HepG2 (cell line): ENCODE results near the gene MAP1B. TPM values are rescaled to one million over a fixed set of nuclear protein-coding genes. Genes with fewer than 3 reads are reported as not detected.
A peak's percentile ranks its signal among the peaks of the same experiment; 100 is the strongest.

Experiments used
- ATAC-seq: fragments of 200-7000 bp; cut with Tn5 transposase; 3 replicates; pipeline ENCODE4 v1.9.1; 2020; ENCODE audit warnings: mild to moderate bottlenecking, moderate library complexity
- BruUV-seq: library from RNA; stranded (reverse); fragments of 400-500 nt; replicated peaks from 2 replicates; lab custom pipeline; 2021; lab: Mats Ljungman, UMichigan
- CTCF ChIA-PET: fragments of 300-600 bp; formaldehyde crosslinking; extraction: SDS; loops from one replicate; lab custom pipeline; 2021; ENCODE audit warnings: low total read pairs, inconsistent platforms, low intra/inter-chr PET ratio; lab: Yijun Ruan, JAX
- POLR2A ChIA-PET: fragments of 350-600 bp; sonication (Branson Sonifier 250); formaldehyde crosslinking; loops from one replicate; lab custom pipeline; 2020; ENCODE audit warnings: antibody characterized with exemption, inconsistent platforms; lab: Yijun Ruan, JAX
- DNase-seq: peaks from one replicate; pipeline ENCODE4 v3.0.0-alpha.2; 2015; ENCODE audit warnings: low spot score
- FAIRE-seq: peaks from 3 replicates; lab custom pipeline; 2011; peaks lifted over from hg19 to GRCh38; lab: Jason Lieb, UNC
- H2AFZ ChIP-seq: one replicate; pipeline ENCODE4 v1.6.1; 2011; ENCODE audit warnings: low read length, inconsistent platforms
- H3K27ac ChIP-seq: fragments of 300-600 bp; 3 replicates; pipeline ENCODE4 v1.8.0; 2011; ENCODE audit warnings: mixed run types, mild to moderate bottlenecking, mixed read lengths, low read length, inconsistent platforms; ENCODE audit not compliant: insufficient read depth; ENCODE audit errors: extremely low read length
- H3K27me3 ChIP-seq, 2 experiments: fragments of 200-600 bp in 1 of 2; 2 replicates in 1 of 2; 3 replicates in 1 of 2; pipeline versions ENCODE4 v1.6.0 to v1.8.0; 2011; ENCODE audit warnings: low read length in 2 of 2, mild to moderate bottlenecking in 2 of 2, moderate library complexity in 2 of 2, inconsistent platforms in 1 of 2; ENCODE audit not compliant: insufficient read depth in 2 of 2, control insufficient read depth in 1 of 2
- H3K36me3 ChIP-seq, 2 experiments: fragments of 200-600 bp in 1 of 2; replicated peaks in 1 of 2; 2 replicates in 1 of 2; 3 replicates in 1 of 2; pipeline versions ENCODE4 v1.5.1 to v1.8.0; 2011; ENCODE audit warnings: low read length in 2 of 2, inconsistent platforms in 1 of 2; ENCODE audit not compliant: insufficient read depth in 2 of 2, control insufficient read depth in 1 of 2
- H3K4me1 ChIP-seq: 2 replicates; pipeline ENCODE4 v1.5.1; 2012; ENCODE audit warnings: low read length, inconsistent platforms; ENCODE audit not compliant: insufficient read depth
- H3K4me2 ChIP-seq: 2 replicates; pipeline ENCODE4 v1.6.0; 2011; ENCODE audit warnings: low read depth, low read length, inconsistent platforms
- H3K4me3 ChIP-seq, 3 experiments: fragments of 200-600 bp in 1 of 3; sonication (generic), shearing (Covaris generic) in 1 of 3; replicated peaks in 1 of 3; 2 replicates each; pipeline ENCODE4 v1.5.1; 2011 to 2016; ENCODE audit warnings: low read length in 3 of 3, inconsistent platforms in 2 of 3, low read depth in 2 of 3, mild to moderate bottlenecking in 2 of 3, control low read depth in 1 of 3, mixed read lengths in 1 of 3; ENCODE audit not compliant: insufficient read depth in 1 of 3
- H3K79me2 ChIP-seq: one replicate; pipeline ENCODE4 v1.6.1; 2011; ENCODE audit warnings: low read length, inconsistent platforms; ENCODE audit not compliant: insufficient read depth
- H3K9ac ChIP-seq: 2 replicates; pipeline ENCODE4 v1.6.0; 2011; ENCODE audit warnings: mild to moderate bottlenecking, low read depth, low read length, inconsistent platforms; ENCODE audit not compliant: insufficient read depth
- H3K9me3 ChIP-seq: 2 replicates; pipeline ENCODE4 v1.5.1; 2012; ENCODE audit warnings: mild to moderate bottlenecking, low read length
- H4K20me1 ChIP-seq: 2 replicates; pipeline ENCODE4 v1.6.0; 2011; ENCODE audit warnings: inconsistent platforms, mild to moderate bottlenecking, low read length, moderate library complexity; ENCODE audit not compliant: insufficient read depth
- MTA3 ChIP-seq: sonication (generic); formaldehyde crosslinking; IDR thresholded peaks from 2 replicates; pipeline ENCODE4 v1.4.0; 2020; ENCODE audit warnings: missing genetic modification reagents
- NFE2L2 ChIP-seq: fragments of 150-350 bp; IDR thresholded peaks from 2 replicates; pipeline ENCODE4 v1.6.1; 2014; ENCODE audit warnings: low read length
- NR2C2 ChIP-seq: sonication (generic); formaldehyde crosslinking; IDR thresholded peaks from 2 replicates; pipeline ENCODE4 v1.4.0; 2020; ENCODE audit warnings: missing genetic modification reagents, mild to moderate bottlenecking, moderate library complexity, borderline replicate concordance
- REPIN1 ChIP-seq: sonication (generic); formaldehyde crosslinking; IDR thresholded peaks from 2 replicates; pipeline ENCODE4 v1.8.0; 2022; ENCODE audit warnings: missing genetic modification reagents, low read depth, mild to moderate bottlenecking, borderline replicate concordance
- WGBS: methylation state at CpG from one replicate; pipeline ENCODE4 v1.1.6; 2017; ENCODE audit warnings: low lambda C conversion rate; 5-methylcytosine and 5-hydroxymethylcytosine counted together
- in situ Hi-C: cut with HindIII; loops from 2 replicates; pipeline ENCODE4 v1.10.0; 2017; ENCODE audit warnings: low pct_unique_long_range_greater_than_20kb; ENCODE audit not compliant: extremely low pct_ligation_motif_present
- intact Hi-C: fragments of 100-400 bp; cut with micrococcal nuclease; formaldehyde crosslinking; loops from one replicate; pipeline ENCODE4 v1.10.0; 2022; ENCODE audit not compliant: unreplicated experiment
- polyA plus RNA-seq, 8 experiments: library from polyadenylated mRNA; depleted of rRNA in 3 of 8; stranded (reverse) in 7 of 8; unstranded in 1 of 8; fragments of >200 nt; fragmentation: Illumina TruSeq in 4 of 8; extraction: Trizol in 4 of 8; gene quantifications; 2 replicates each; pipeline versions ENCODE4 v1.2.1 to v1.2.3, GENCODE V29; 2011 to 2016; ENCODE audit warnings: low read depth in 4 of 8, missing spikeins in 1 of 8, mixed read lengths in 1 of 8; ENCODE audit not compliant: insufficient read depth in 1 of 8
- total RNA-seq, 5 experiments: library from RNA; depleted of rRNA; stranded (reverse); fragments of >200 nt; fragmentation: Illumina TruSeq; extraction: Trizol; gene quantifications; 2 replicates each; pipeline ENCODE4 v1.2.3, GENCODE V29; 2016; ENCODE audit warnings: low read depth in 1 of 5
- TF ChIP-seq, protein P1 (sequence below): sonication (generic); formaldehyde crosslinking; IDR thresholded peaks from 2 replicates; pipeline ENCODE4 v1.9.0; 2021; ENCODE audit warnings: missing genetic modification reagents, borderline replicate concordance
- TF ChIP-seq, protein P2 (sequence below): IDR thresholded peaks from 2 replicates; pipeline ENCODE4 v1.6.1; 2016; ENCODE audit warnings: missing biosample characterization, missing genetic modification reagents, low read depth
- TF ChIP-seq, protein P3 (sequence below): sonication (generic); formaldehyde crosslinking; IDR thresholded peaks from one replicate; pipeline ENCODE4 v1.5.1; 2020; ENCODE audit warnings: mild to moderate bottlenecking, missing genetic modification reagents; ENCODE audit errors: not compliant biosample characterization

MAP1B gene
- total and polyA plus RNA-seq, 2 of the 13 experiments (the other 11 are each of a cell fraction or from before 2014, with no cell fraction given): 3.3 to 6.2 TPM

DNA sequence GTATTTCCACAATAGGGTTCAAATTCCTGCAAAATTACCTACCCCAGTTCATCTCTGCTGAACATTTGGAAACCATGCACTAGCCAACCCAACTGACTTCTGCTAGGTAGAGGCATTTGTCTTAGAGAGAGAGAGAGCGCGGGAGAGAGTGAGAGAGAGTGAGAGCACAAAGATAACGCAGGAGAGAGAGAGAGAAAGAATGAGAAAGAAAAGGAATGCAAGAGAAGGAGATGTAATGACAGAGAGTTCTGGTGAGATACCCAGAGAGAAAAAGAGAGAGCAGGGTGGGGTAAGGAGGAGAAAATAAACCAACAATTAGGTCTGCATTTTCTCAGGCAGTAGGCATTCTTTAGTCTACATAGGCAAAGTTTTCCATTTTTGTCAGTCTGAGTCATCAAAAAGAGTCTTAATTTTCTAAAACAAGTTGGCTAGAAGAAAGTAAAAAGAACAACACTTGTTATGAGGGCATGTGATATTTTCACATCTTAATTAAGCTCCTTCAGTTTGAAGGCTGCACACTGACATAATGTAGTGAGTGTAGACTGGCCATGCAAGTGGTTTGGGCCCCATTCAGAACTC lies 98.2 kb downstream of the MAP1B start (continued):
- TF ChIP-seq, protein P1, sequence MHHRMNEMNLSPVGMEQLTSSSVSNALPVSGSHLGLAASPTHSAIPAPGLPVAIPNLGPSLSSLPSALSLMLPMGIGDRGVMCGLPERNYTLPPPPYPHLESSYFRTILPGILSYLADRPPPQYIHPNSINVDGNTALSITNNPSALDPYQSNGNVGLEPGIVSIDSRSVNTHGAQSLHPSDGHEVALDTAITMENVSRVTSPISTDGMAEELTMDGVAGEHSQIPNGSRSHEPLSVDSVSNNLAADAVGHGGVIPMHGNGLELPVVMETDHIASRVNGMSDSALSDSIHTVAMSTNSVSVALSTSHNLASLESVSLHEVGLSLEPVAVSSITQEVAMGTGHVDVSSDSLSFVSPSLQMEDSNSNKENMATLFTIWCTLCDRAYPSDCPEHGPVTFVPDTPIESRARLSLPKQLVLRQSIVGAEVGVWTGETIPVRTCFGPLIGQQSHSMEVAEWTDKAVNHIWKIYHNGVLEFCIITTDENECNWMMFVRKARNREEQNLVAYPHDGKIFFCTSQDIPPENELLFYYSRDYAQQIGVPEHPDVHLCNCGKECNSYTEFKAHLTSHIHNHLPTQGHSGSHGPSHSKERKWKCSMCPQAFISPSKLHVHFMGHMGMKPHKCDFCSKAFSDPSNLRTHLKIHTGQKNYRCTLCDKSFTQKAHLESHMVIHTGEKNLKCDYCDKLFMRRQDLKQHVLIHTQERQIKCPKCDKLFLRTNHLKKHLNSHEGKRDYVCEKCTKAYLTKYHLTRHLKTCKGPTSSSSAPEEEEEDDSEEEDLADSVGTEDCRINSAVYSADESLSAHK: no peak
- TF ChIP-seq MTA3 (CRISPR knock-in tag) (no peak), REPIN1 (no peak)
- TF ChIP-seq, protein P2, sequence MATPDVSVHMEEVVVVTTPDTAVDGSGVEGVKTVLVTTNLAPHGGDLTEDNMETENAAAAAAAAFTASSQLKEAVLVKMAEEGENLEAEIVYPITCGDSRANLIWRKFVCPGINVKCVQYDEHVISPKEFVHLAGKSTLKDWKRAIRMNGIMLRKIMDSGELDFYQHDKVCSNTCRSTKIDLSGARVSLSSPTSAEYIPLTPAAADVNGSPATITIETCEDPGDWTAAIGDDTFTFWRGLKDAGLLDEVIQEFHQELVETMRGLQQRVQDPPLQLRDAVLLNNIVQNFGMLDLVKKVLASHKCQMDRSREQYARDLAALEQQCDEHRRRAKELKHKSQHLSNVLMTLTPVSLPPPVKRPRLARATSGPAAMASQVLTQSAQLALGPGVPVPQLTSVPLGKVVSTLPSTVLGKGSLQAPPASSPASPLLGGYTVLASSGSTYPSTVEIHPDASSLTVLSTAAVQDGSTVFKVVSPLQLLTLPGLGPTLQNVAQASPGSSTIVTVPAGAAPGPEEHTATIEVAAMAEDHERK: no peak

DNA sequence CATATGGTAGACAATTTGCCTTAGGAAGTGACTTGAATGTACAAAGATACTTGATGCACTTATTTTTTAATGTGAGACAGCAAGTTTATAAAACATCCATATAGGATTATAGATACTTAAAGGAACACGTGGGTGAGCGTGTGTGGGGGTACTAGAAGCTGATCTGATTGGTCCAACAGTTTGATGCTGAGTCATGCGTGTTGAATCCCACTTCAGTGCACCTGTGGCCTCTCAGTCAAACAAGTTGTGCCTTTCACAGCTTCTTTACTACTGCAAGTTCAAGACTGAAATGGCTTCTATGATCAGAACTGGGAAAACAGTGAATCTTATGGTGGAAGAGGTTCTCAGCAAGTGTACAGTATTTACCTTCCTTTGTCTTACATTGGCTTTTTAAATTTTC lies 98.9 kb downstream of the MAP1B start:
- Histone ChIP-seq H3K9me3 (no peaks in the 10 kb centered on the region), H3K27me3 (no peaks in the 10 kb centered on the region), H2AFZ (no peak overlapping the region), H3K27ac (no peak overlapping the region), H3K79me2 (no peaks in the 10 kb centered on the region), H3K4me2 (no peak overlapping the region), H3K36me3 (peaks cover 0 to 2% of the 10 kb centered on the region in 2 experiments; a peak in 1 of 5 replicates), H3K9ac (no peak overlapping the region), H3K4me3 (no peak overlapping the region), H3K4me1 (peaks cover 14% of the 10 kb centered on the region; the same call in 1 of the 2 replicates), H4K20me1 (no peaks in the 10 kb centered on the region)
- FAIRE-seq: no peak
- ChIA-PET POLR2A (no interaction called here), CTCF (no interaction called here)
- intact Hi-C loops (no loop called here), in situ Hi-C loops (no loop called here)
- no peak for DNase-seq
- ATAC-seq: no peak
- TF ChIP-seq NR2C2 (CRISPR knock-in tag): no peak
- TF ChIP-seq, protein P3, sequence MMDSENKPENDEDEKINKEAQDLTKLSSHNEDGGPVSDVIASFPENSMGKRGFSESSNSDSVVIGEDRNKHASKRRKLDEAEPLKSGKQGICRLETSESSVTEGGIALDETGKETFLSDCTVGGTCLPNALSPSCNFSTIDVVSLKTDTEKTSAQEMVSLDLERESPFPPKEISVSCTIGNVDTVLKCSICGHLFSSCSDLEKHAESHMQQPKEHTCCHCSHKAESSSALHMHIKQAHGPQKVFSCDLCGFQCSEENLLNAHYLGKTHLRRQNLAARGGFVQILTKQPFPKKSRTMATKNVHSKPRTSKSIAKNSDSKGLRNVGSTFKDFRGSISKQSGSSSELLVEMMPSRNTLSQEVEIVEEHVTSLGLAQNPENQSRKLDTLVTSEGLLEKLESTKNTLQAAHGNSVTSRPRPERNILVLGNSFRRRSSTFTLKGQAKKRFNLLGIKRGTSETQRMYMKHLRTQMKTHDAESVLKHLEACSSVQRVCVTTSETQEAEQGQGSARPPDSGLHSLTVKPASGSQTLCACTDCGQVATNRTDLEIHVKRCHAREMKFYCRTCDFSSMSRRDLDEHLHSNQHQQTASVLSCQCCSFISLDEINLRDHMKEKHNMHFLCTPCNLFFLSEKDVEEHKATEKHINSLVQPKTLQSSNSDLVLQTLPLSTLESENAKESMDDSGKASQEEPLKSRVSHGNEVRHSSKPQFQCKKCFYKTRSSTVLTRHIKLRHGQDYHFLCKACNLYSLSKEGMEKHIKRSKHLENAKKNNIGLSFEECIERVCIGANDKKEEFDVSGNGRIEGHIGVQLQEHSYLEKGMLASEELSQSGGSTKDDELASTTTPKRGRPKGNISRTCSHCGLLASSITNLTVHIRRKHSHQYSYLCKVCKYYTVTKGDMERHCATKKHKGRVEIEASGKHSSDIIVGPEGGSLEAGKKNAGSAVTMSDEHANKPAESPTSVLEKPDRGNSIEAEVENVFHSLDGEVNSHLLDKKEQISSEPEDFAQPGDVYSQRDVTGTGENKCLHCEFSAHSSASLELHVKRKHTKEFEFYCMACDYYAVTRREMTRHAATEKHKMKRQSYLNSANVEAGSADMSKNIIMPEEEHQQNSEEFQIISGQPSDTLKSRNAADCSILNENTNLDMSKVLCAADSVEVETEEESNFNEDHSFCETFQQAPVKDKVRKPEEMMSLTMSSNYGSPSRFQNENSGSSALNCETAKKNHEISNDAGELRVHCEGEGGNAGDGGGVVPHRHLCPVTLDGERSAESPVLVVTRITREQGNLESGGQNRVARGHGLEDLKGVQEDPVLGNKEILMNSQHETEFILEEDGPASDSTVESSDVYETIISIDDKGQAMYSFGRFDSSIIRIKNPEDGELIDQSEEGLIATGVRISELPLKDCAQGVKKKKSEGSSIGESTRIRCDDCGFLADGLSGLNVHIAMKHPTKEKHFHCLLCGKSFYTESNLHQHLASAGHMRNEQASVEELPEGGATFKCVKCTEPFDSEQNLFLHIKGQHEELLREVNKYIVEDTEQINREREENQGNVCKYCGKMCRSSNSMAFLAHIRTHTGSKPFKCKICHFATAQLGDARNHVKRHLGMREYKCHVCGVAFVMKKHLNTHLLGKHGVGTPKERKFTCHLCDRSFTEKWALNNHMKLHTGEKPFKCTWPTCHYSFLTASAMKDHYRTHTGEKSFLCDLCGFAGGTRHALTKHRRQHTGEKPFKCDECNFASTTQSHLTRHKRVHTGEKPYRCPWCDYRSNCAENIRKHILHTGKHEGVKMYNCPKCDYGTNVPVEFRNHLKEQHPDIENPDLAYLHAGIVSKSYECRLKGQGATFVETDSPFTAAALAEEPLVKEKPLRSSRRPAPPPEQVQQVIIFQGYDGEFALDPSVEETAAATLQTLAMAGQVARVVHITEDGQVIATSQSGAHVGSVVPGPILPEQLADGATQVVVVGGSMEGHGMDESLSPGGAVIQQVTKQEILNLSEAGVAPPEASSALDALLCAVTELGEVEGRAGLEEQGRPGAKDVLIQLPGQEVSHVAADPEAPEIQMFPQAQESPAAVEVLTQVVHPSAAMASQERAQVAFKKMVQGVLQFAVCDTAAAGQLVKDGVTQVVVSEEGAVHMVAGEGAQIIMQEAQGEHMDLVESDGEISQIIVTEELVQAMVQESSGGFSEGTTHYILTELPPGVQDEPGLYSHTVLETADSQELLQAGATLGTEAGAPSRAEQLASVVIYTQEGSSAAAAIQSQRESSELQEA: no peak
- TF ChIP-seq NFE2L2: peak; percentile 27; the same call in 1 of the 2 replicates
- WGBS: 91% methylated on average over 3 of the region's 3 CpGs
- BruUV-seq: no TSS peak
